Type B pancreatic cell (in vitro differentiated cells): ENCODE measurements around the gene CLPSL2. TPM values are rescaled to one million over a fixed set of nuclear protein-coding genes. Genes with fewer than 3 reads are reported as not detected.

Source experiments
- DNase-seq: peaks from one replicate; pipeline ENCODE4 v3.0.0; 2021; ENCODE audit warnings: mixed read lengths; ENCODE audit not compliant: unreplicated experiment; ENCODE audit errors: extremely low spot score
- H3K27ac Mint-ChIP-seq: 2 replicates; pipeline ENCODE4 v1.8.0; 2021; ENCODE audit warnings: mild to moderate bottlenecking, mixed read lengths
- H3K27me3 Mint-ChIP-seq: 2 replicates; pipeline ENCODE4 v1.8.0; 2021; ENCODE audit warnings: mixed read lengths
- H3K36me3 Mint-ChIP-seq: 2 replicates; pipeline ENCODE4 v1.8.0; 2021; ENCODE audit warnings: mixed read lengths
- H3K4me1 Mint-ChIP-seq: one replicate; pipeline ENCODE4 v1.8.0; 2021; ENCODE audit warnings: mixed read lengths; ENCODE audit not compliant: unreplicated experiment
- H3K4me3 Mint-ChIP-seq: 2 replicates; pipeline ENCODE4 v1.8.0; 2021; ENCODE audit warnings: mild to moderate bottlenecking, mixed read lengths
- H3K9me3 Mint-ChIP-seq: 2 replicates; pipeline ENCODE4 v1.8.0; 2021; ENCODE audit warnings: mixed read lengths
- CTCF ChIP-seq: fragments of 200-600 bp; sonication (generic); conservative IDR thresholded peaks from 2 replicates; pipeline ENCODE4 v1.5.0; 2021; ENCODE audit warnings: antibody characterized with exemption, mild to moderate bottlenecking
- total RNA-seq: library from RNA; stranded (reverse); gene quantifications from 2 replicates; pipeline ENCODE4 v1.2.1, GENCODE V29; 2021; ENCODE audit warnings: low replicate concordance

CLPSL2 gene
- total RNA-seq, 1 donor from 2014 or later = not detected

GRCh38 chr6:35735452-35735851, 40.9 kb upstream of the CLPSL2 start:
- no peak for TF ChIP-seq CTCF

GRCh38 chr6:35736253-35736894, 40.0 kb upstream of the CLPSL2 start:
- peak; percentile 79 for DNase-seq
- no peaks in the 10 kb centered on the region for H3K9me3 Mint-ChIP-seq
- no peak overlapping the region for H3K4me3 Mint-ChIP-seq
- H3K27me3 Mint-ChIP-seq = no peaks in the 10 kb centered on the region
- H3K36me3 Mint-ChIP-seq = no peaks in the 10 kb centered on the region
- H3K27ac Mint-ChIP-seq = no peak overlapping the region
- peaks cover 24% of the 10 kb centered on the region for H3K4me1 Mint-ChIP-seq
- peak; percentile 94 for TF ChIP-seq CTCF

More at GRCh38 chr6:35735452-35735851, 40.9 kb upstream of the CLPSL2 start:
- H3K9me3 Mint-ChIP-seq = no peaks in the 10 kb centered on the region
- H3K27ac Mint-ChIP-seq = no peak overlapping the region
- H3K36me3 Mint-ChIP-seq = no peaks in the 10 kb centered on the region
- peaks cover 23% of the 10 kb centered on the region for H3K4me1 Mint-ChIP-seq
- no peaks in the 10 kb centered on the region for H3K27me3 Mint-ChIP-seq
- no peak for DNase-seq
- no peak overlapping the region for H3K4me3 Mint-ChIP-seq

- peaks cover 24% of the 10 kb centered on the region for H3K4me1 Mint-ChIP-seq
- H3K4me3 Mint-ChIP-seq = peak within 1 kb of the TSS; percentile 73
- no peak for TF ChIP-seq CTCF
- H3K27me3 Mint-ChIP-seq = no peaks in the 10 kb centered on the region
- no peaks in the 10 kb centered on the region for H3K9me3 Mint-ChIP-seq
- H3K36me3 Mint-ChIP-seq = no peaks in the 10 kb centered on the region
- H3K27ac Mint-ChIP-seq = peak within 1 kb of the TSS; percentile 86
- DNase-seq = no peak
Measured at GRCh38 chr6:35736982-35737412, 39.4 kb upstream of the CLPSL2 start, which contains the start of gene ARMC12. Gene ARMC12, plus strand, starts transcription at chr6:35737032. Its CDS starts 77 bp downstream, at chr6:35737109.

GRCh38 chr6:35737413-35738211, 38.8 kb upstream of the CLPSL2 start:
- peaks cover 20% of the 10 kb centered on the region for H3K4me1 Mint-ChIP-seq
- no peaks in the 10 kb centered on the region for H3K9me3 Mint-ChIP-seq
- peak overlapping the region; percentile 73 for H3K4me3 Mint-ChIP-seq
- no peaks in the 10 kb centered on the region for H3K36me3 Mint-ChIP-seq
- H3K27me3 Mint-ChIP-seq = no peaks in the 10 kb centered on the region
- peak overlapping the region; percentile 86 for H3K27ac Mint-ChIP-seq
- DNase-seq = no peak
- TF ChIP-seq CTCF = peak; percentile 88

GRCh38 chr6:35739645-35740524, 36.5 kb upstream of the CLPSL2 start:
- no peaks in the 10 kb centered on the region for H3K36me3 Mint-ChIP-seq
- TF ChIP-seq CTCF = no peak
- H3K4me1 Mint-ChIP-seq = peaks cover 19% of the 10 kb centered on the region
- no peak for DNase-seq
- H3K27me3 Mint-ChIP-seq = no peaks in the 10 kb centered on the region
- no peaks in the 10 kb centered on the region for H3K9me3 Mint-ChIP-seq
- H3K4me3 Mint-ChIP-seq = no peak overlapping the region
- H3K27ac Mint-ChIP-seq = no peak overlapping the region
